GM23338 (cell line): ENCODE data around the gene INTS3. TPM values are rescaled to one million over a fixed set of nuclear protein-coding genes. Genes with fewer than 3 reads are reported as not detected.

ENCODE experiments used
- ATAC-seq: fragments of 200-7000 bp; cut with Tn5 transposase; 3 replicates; pipeline ENCODE4 v1.9.1; 2020
- DNase-seq: peaks from one replicate; pipeline ENCODE4 v3.0.0-alpha.2; 2015; ENCODE audit warnings: low spot score
- H2AFZ ChIP-seq: fragments of 200-600 bp; sonication (generic); 2 replicates; pipeline ENCODE4 v1.8.0; 2016; ENCODE audit warnings: antibody characterized with exemption, mild to moderate bottlenecking, moderate library complexity
- H3F3A ChIP-seq: fragments of 200-600 bp; sonication (generic); replicated peaks from 2 replicates; pipeline ENCODE4 v1.8.0; 2017; ENCODE audit warnings: antibody characterized with exemption, mixed run types, low read depth
- H3K27ac ChIP-seq: fragments of 200-600 bp; sonication (generic); 2 replicates; pipeline ENCODE4 v1.6.1; 2016; ENCODE audit warnings: low read depth
- H3K27me3 ChIP-seq: fragments of 200-600 bp; sonication (generic); 2 replicates; pipeline ENCODE4 v1.8.0; 2016; ENCODE audit warnings: mild to moderate bottlenecking, mixed run types, moderate library complexity; ENCODE audit not compliant: insufficient read depth
- H3K36me3 ChIP-seq: fragments of 200-600 bp; sonication (generic); 2 replicates; pipeline ENCODE4 v1.8.0; 2016; ENCODE audit warnings: mild to moderate bottlenecking; ENCODE audit not compliant: insufficient read depth
- H3K4me1 ChIP-seq: fragments of 200-600 bp; sonication (generic); 2 replicates; pipeline ENCODE4 v1.8.0; 2016; ENCODE audit warnings: mild to moderate bottlenecking, moderate library complexity; ENCODE audit not compliant: insufficient read depth
- H3K4me2 ChIP-seq: fragments of 200-600 bp; sonication (generic); 2 replicates; pipeline ENCODE4 v1.7.1; 2017; ENCODE audit warnings: mixed run types
- H3K4me3 ChIP-seq: fragments of 200-600 bp; sonication (generic); 2 replicates; pipeline ENCODE4 v1.6.1; 2016; ENCODE audit warnings: mixed run types
- H3K79me2 ChIP-seq: fragments of 200-600 bp; sonication (generic); replicated peaks from 2 replicates; pipeline ENCODE4 v1.8.0; 2017; ENCODE audit warnings: mild to moderate bottlenecking; ENCODE audit not compliant: insufficient read depth
- H3K9me2 ChIP-seq: fragments of 200-600 bp; sonication (generic); 2 replicates; pipeline ENCODE4 v1.8.0; 2017; ENCODE audit not compliant: insufficient read depth
- H4K20me1 ChIP-seq: fragments of 200-600 bp; sonication (generic); replicated peaks from 2 replicates; pipeline ENCODE4 v1.8.0; 2017; ENCODE audit warnings: mild to moderate bottlenecking; ENCODE audit not compliant: insufficient read depth
- H3K27ac Mint-ChIP-seq: 2 replicates; pipeline ENCODE4 v1.8.0; 2020; ENCODE audit warnings: inconsistent platforms, mild to moderate bottlenecking, moderate library complexity, mixed read lengths
- H3K27me3 Mint-ChIP-seq: 3 replicates; pipeline ENCODE4 v1.8.0; 2022; ENCODE audit warnings: low read depth, mild to moderate bottlenecking, moderate library complexity, mixed read lengths, inconsistent platforms; ENCODE audit not compliant: insufficient read depth, poor library complexity
- H3K36me3 Mint-ChIP-seq: 3 replicates; pipeline ENCODE4 v1.8.0; 2021; ENCODE audit warnings: low read depth, mild to moderate bottlenecking, inconsistent platforms, moderate library complexity, mixed read lengths
- H3K4me1 Mint-ChIP-seq: 3 replicates; pipeline ENCODE4 v1.8.0; 2020; ENCODE audit warnings: mild to moderate bottlenecking, inconsistent platforms, mixed read lengths
- H3K4me3 Mint-ChIP-seq: 3 replicates; pipeline ENCODE4 v1.8.0; 2021; ENCODE audit warnings: moderate library complexity, mild to moderate bottlenecking, inconsistent platforms, mixed read lengths
- H3K9me3 Mint-ChIP-seq: 3 replicates; pipeline ENCODE4 v1.8.0; 2020; ENCODE audit warnings: moderate library complexity, mild to moderate bottlenecking, inconsistent platforms, mixed read lengths
- CREB1 ChIP-seq: fragments of 250-450 bp; sonication (Bioruptor Pico); IDR thresholded peaks from 2 replicates; pipeline ENCODE4 v1.5.0; 2020; ENCODE audit warnings: low read depth, mild to moderate bottlenecking, moderate library complexity
- EZH2 ChIP-seq: fragments of 200-600 bp; sonication (generic); IDR thresholded peaks from one replicate; pipeline ENCODE4 v1.8.0; 2017; ENCODE audit warnings: antibody characterized with exemption, mild to moderate bottlenecking, low read depth; ENCODE audit not compliant: unreplicated experiment
- JUNB ChIP-seq: IDR thresholded peaks from one replicate; pipeline ENCODE4 v1.6.1; 2016; ENCODE audit warnings: antibody characterized with exemption; ENCODE audit not compliant: unreplicated experiment
- NANOG ChIP-seq: IDR thresholded peaks from 2 replicates; pipeline ENCODE4 v1.6.1; 2016; ENCODE audit warnings: antibody characterized with exemption, borderline replicate concordance
- STAT1 ChIP-seq: IDR thresholded peaks from one replicate; pipeline ENCODE4 v1.6.1; 2016; ENCODE audit warnings: antibody characterized with exemption; ENCODE audit not compliant: unreplicated experiment
- ZNF114 ChIP-seq: fragments of 250-450 bp; sonication (Bioruptor Pico); IDR thresholded peaks from 2 replicates; pipeline ENCODE4 v1.5.0; 2020; ENCODE audit warnings: mild to moderate bottlenecking, moderate library complexity
- ZNF331 ChIP-seq: fragments of 250-450 bp; sonication (Bioruptor Pico); IDR thresholded peaks from 2 replicates; pipeline ENCODE4 v1.5.0; 2020; ENCODE audit warnings: low read depth, mild to moderate bottlenecking, moderate library complexity
- polyA plus RNA-seq: library from polyadenylated mRNA; unstranded; fragments of >200 nt; fragmentation: Nextera tagmentation; extraction: Ambion mirVana; gene quantifications from 2 replicates; pipeline ENCODE4 v1.2.1, GENCODE V29; 2016
- total RNA-seq: library from RNA; depleted of rRNA; stranded (reverse); fragments of >200 nt; shearing (Covaris generic); gene quantifications from 2 replicates; pipeline ENCODE4 v1.2.3, GENCODE V29; 2014
- TF ChIP-seq, protein P1 (sequence below), 2 experiments: fragments of 200-600 bp in 1 of 2; sonication (generic) in 1 of 2; conservative IDR thresholded peaks; 2 replicates each; pipeline versions ENCODE4 v1.5.1 to v1.6.1; 2016 to 2017; ENCODE audit warnings: antibody characterized with exemption in 2 of 2, low read depth in 2 of 2, mild to moderate bottlenecking in 2 of 2, moderate library complexity in 1 of 2
- TF ChIP-seq, protein P2 (sequence below): IDR thresholded peaks from 2 replicates; pipeline ENCODE4 v1.6.1; 2016; ENCODE audit warnings: antibody characterized with exemption
- TF ChIP-seq, protein P3 (sequence below): IDR thresholded peaks from one replicate; pipeline ENCODE4 v1.6.1; 2018; ENCODE audit warnings: antibody characterized with exemption; ENCODE audit not compliant: unreplicated experiment

The INTS3 gene
- total and polyA plus RNA-seq, 2 experiments from 2014 or later, result 22.7 to 51.3 TPM

DNA sequence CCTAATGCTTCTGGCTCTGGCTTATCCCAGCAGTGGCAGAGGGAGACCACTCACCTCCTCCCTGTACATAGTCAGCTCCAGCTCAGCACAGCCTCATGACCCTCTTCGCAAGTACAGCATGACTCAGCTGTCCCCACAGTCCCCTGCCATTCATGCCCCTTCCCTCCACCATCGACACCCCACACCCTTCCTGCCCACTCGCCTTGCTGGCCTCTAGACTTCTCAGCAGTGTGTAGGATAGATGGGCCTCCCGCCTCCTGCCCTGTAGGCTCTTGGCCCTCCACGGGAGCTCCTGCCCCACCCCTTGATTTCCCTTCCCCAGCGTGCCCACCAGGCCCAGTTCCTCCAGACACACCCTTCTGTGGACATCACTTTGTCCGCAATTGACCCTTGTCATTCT, 39.6 kb upstream of the INTS3 start (continued):
- TF ChIP-seq, protein P1, sequence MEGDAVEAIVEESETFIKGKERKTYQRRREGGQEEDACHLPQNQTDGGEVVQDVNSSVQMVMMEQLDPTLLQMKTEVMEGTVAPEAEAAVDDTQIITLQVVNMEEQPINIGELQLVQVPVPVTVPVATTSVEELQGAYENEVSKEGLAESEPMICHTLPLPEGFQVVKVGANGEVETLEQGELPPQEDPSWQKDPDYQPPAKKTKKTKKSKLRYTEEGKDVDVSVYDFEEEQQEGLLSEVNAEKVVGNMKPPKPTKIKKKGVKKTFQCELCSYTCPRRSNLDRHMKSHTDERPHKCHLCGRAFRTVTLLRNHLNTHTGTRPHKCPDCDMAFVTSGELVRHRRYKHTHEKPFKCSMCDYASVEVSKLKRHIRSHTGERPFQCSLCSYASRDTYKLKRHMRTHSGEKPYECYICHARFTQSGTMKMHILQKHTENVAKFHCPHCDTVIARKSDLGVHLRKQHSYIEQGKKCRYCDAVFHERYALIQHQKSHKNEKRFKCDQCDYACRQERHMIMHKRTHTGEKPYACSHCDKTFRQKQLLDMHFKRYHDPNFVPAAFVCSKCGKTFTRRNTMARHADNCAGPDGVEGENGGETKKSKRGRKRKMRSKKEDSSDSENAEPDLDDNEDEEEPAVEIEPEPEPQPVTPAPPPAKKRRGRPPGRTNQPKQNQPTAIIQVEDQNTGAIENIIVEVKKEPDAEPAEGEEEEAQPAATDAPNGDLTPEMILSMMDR (conservative IDR thresholded peaks at IDR 0.05; ENCODE audit: low read depth in 2 of 2), result no peak
- TF ChIP-seq, protein P2, sequence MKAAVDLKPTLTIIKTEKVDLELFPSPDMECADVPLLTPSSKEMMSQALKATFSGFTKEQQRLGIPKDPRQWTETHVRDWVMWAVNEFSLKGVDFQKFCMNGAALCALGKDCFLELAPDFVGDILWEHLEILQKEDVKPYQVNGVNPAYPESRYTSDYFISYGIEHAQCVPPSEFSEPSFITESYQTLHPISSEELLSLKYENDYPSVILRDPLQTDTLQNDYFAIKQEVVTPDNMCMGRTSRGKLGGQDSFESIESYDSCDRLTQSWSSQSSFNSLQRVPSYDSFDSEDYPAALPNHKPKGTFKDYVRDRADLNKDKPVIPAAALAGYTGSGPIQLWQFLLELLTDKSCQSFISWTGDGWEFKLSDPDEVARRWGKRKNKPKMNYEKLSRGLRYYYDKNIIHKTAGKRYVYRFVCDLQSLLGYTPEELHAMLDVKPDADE, result no peak
- TF ChIP-seq CREB1 (CRISPR knock-in tag) (no peak), STAT1 (no peak), JUNB (no peak), EZH2 (no peak)
- TF ChIP-seq, protein P3, sequence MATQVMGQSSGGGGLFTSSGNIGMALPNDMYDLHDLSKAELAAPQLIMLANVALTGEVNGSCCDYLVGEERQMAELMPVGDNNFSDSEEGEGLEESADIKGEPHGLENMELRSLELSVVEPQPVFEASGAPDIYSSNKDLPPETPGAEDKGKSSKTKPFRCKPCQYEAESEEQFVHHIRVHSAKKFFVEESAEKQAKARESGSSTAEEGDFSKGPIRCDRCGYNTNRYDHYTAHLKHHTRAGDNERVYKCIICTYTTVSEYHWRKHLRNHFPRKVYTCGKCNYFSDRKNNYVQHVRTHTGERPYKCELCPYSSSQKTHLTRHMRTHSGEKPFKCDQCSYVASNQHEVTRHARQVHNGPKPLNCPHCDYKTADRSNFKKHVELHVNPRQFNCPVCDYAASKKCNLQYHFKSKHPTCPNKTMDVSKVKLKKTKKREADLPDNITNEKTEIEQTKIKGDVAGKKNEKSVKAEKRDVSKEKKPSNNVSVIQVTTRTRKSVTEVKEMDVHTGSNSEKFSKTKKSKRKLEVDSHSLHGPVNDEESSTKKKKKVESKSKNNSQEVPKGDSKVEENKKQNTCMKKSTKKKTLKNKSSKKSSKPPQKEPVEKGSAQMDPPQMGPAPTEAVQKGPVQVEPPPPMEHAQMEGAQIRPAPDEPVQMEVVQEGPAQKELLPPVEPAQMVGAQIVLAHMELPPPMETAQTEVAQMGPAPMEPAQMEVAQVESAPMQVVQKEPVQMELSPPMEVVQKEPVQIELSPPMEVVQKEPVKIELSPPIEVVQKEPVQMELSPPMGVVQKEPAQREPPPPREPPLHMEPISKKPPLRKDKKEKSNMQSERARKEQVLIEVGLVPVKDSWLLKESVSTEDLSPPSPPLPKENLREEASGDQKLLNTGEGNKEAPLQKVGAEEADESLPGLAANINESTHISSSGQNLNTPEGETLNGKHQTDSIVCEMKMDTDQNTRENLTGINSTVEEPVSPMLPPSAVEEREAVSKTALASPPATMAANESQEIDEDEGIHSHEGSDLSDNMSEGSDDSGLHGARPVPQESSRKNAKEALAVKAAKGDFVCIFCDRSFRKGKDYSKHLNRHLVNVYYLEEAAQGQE, result no peak

DNA sequence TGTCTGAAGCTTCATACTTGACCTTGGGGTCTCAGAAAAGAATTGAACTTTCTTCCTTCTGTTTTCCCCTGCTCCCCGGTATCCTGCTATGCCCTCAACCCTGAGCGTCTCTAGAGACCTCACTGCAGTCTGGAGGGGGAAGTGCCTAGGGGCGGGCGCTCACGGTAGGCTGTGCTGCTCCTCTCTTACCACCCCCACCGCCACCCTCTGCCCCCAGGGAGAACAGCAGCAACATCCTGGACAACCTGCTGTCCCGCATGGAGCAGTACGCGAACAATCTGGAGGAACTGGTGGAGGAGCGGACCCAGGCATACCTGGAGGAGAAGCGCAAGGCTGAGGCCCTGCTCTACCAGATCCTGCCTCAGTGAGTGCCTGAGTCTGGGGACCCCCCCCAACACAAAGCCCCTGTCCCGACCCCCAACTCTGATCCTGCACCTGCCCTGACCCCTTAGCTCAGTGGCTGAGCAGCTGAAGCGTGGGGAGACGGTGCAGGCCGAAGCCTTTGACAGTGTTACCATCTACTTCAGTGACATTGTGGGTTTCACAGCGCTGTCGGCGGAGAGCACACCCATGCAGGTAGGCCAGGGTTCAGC, 39.0 kb upstream of the INTS3 start:
- Histone ChIP-seq H3K4me3 (no peak overlapping the region), H3K27me3 (no peaks in the 10 kb centered on the region), H3K79me2 (no peaks in the 10 kb centered on the region), H3K4me1 (no peaks in the 10 kb centered on the region), H3K4me2 (no peak overlapping the region), H3K27ac (no peak overlapping the region), H3K9me2 (no peaks in the 10 kb centered on the region), H2AFZ (no peak overlapping the region), H4K20me1 (no peaks in the 10 kb centered on the region), H3K36me3 (no peaks in the 10 kb centered on the region), H3F3A (no peaks in the 10 kb centered on the region)
- H3K27me3 Mint-ChIP-seq, result peaks cover 14% of the 10 kb centered on the region
- H3K4me3 Mint-ChIP-seq, result no peak overlapping the region; the same call in 2 of the 3 replicates
- no peak for DNase-seq
- H3K36me3 Mint-ChIP-seq, result peaks cover 50% of the 10 kb centered on the region
- H3K4me1 Mint-ChIP-seq, result peaks cover 9% of the 10 kb centered on the region; the same call in 2 of the 3 replicates
- ATAC-seq, result no peak
- no peaks in the 10 kb centered on the region; the same call in 2 of the 3 replicates for H3K9me3 Mint-ChIP-seq
- H3K27ac Mint-ChIP-seq, result no peak overlapping the region; the same call in 1 of the 2 replicates
- TF ChIP-seq NANOG (no peak), CREB1 (CRISPR knock-in tag) (no peak), JUNB (no peak), ZNF114 (no peak), ZNF331 (CRISPR knock-in tag) (no peak)
- TF ChIP-seq, protein P3, result no peak
